ENCODE measurements around the gene POPDC2. TPM values are rescaled to one million over a fixed set of nuclear protein-coding genes. Genes with fewer than 3 reads are reported as not detected.

POPDC2 gene
- total RNA-seq, 1 experiment from 2014 or later: 0.15 TPM

DNA sequence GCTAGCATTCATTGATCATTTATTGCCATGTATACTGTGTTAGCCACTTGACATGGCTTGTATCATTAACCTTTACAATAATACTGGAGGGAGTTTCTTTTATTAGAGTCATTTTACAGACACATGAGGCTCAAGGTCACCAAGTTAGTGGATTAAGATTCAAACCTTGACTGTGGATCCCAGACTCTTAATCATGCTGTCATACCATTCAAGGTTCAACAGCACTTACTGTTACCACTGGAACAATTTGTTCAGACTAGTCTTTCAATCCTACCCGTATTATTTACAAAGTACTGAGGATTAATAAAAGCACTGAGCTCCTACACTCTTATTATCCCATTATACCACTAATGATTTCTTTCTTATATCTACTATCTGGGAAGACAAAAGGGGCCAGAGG, 15.6 kb upstream of the POPDC2 start:
- Histone ChIP-seq H3K4me1 (ENCODE audit: control insufficient read depth, insufficient read depth, low read length) (peaks cover 13% of the 10 kb centered on the region), H3K36me3 (ENCODE audit: control insufficient read depth, insufficient read depth, low read length) (peaks cover 21% of the 10 kb centered on the region), H3K4me3 (ENCODE audit: low read depth in 2 of 2, low read length in 2 of 2) (peak overlapping the region; percentile 76 to 78), H3K27me3 (ENCODE audit: control insufficient read depth, insufficient read depth, low read length) (no peaks in the 10 kb centered on the region), H3K27ac (ENCODE audit: low read length) (peak overlapping the region; percentile 98), H3K9me3 (ENCODE audit: control insufficient read depth, insufficient read depth, low read depth, low read length) (no peaks in the 10 kb centered on the region)
- intact Hi-C loops (cut with micrococcal nuclease; ENCODE audit: unreplicated experiment): no loop called here
- BruUV-seq (replicated peaks): TSS peak; percentile 74
- no peak for ATAC-seq
- CTCF ChIA-PET: interaction anchor here (0.5 kb wide), 1 partner anchor 116 kb away, joined by 7 read pairs; no protein-coding TSS in a partner anchor
- no peak for DNase-seq (ENCODE audit: low read depth, low spot score)
- no peak for TF ChIP-seq CTCF (IDR thresholded peaks at IDR 0.05)
- TF ChIP-seq POLR2AphosphoS5 (IDR thresholded peaks at IDR 0.05; ENCODE audit: low read depth, low read length): no peak
- TF ChIP-seq TCF7L2 (IDR thresholded peaks at IDR 0.05; ENCODE audit: low read depth, low read length): no peak
- TF ChIP-seq SIN3A (IDR thresholded peaks at IDR 0.05; ENCODE audit: borderline replicate concordance, insufficient read depth, low read depth, low read length): no peak
- TF ChIP-seq REST (IDR thresholded peaks at IDR 0.05; ENCODE audit: insufficient read depth in 1 of 2, low read depth in 2 of 2, low read length in 1 of 2): no peak
- POLR2A ChIA-PET: no interaction called here
- in situ Hi-C loops (cut with HindIII; ENCODE audit: low pct_unique_long_range_greater_than_20kb, low sequenced_read_pairs): no loop called here

- intact Hi-C loops (cut with micrococcal nuclease; ENCODE audit: unreplicated experiment) (no loop called here), in situ Hi-C loops (cut with HindIII; ENCODE audit: low pct_unique_long_range_greater_than_20kb, low sequenced_read_pairs) (no loop called here)
- DNase-seq (ENCODE audit: low read depth, low spot score) (no peak), ATAC-seq (no peak)
- BruUV-seq (replicated peaks): no TSS peak
- H3K27me3 ChIP-seq (ENCODE audit: control insufficient read depth, insufficient read depth, low read length): no peaks in the 10 kb centered on the region
- CTCF ChIA-PET: interaction anchor here (0.5 to 0.6 kb wide), 2 partner anchors 115 to 506 kb away, joined by 7 to 9 read pairs; no protein-coding TSS in a partner anchor
- no peaks in the 10 kb centered on the region for H3K9me3 ChIP-seq (ENCODE audit: control insufficient read depth, insufficient read depth, low read depth, low read length)
- H3K27ac ChIP-seq (ENCODE audit: low read length): peak overlapping the region; percentile 98
- peaks cover 15% of the 10 kb centered on the region for H3K4me1 ChIP-seq (ENCODE audit: control insufficient read depth, insufficient read depth, low read length)
- TF ChIP-seq TCF7L2 (IDR thresholded peaks at IDR 0.05; ENCODE audit: low read depth, low read length) (no peak), POLR2AphosphoS5 (IDR thresholded peaks at IDR 0.05; ENCODE audit: low read depth, low read length) (no peak), CTCF (IDR thresholded peaks at IDR 0.05) (no peak), REST (IDR thresholded peaks at IDR 0.05; ENCODE audit: insufficient read depth in 1 of 2, low read depth in 2 of 2, low read length in 1 of 2) (no peak), SIN3A (IDR thresholded peaks at IDR 0.05; ENCODE audit: borderline replicate concordance, insufficient read depth, low read depth, low read length) (no peak)
- peaks cover 26% of the 10 kb centered on the region for H3K36me3 ChIP-seq (ENCODE audit: control insufficient read depth, insufficient read depth, low read length)
- no peak overlapping the region for H3K4me3 ChIP-seq (ENCODE audit: low read depth in 2 of 2, low read length in 2 of 2)
- POLR2A ChIA-PET: no interaction called here
These were observed 14.9 kb upstream of the POPDC2 start for GRCh38 chr3:119675188-119675874.

Measured in Panc1 (cell line).